ENCODE data around the gene TSFM.
"Not testable (repeated sequence)": the region's sequence is repeated elsewhere in the genome, so short reads cannot be mapped to it uniquely, and the experiment has no call there.

The TSFM gene

GRCh38 chr12:57815177-57816000, 32.8 kb downstream of the TSFM start:
- no peak for DNase-seq (ENCODE audit: low spot score)

- no peak for DNase-seq (ENCODE audit: low spot score)
Observed at GRCh38 chr12:57816001-57816854, 33.6 kb downstream of the TSFM start.

GRCh38 chr12:57816855-57817151, 34.2 kb downstream of the TSFM start:
- no peak for DNase-seq (ENCODE audit: low spot score)

- DNase-seq (ENCODE audit: low spot score): no peak
Observed at GRCh38 chr12:57817261-57817989, 34.8 kb downstream of the TSFM start.

GRCh38 chr12:57817990-57818331, 35.4 kb downstream of the TSFM start:
- not testable (repeated sequence) for DNase-seq (ENCODE audit: low spot score)

GRCh38 chr12:57820119-57820518, 37.5 kb downstream of the TSFM start:
- not testable (repeated sequence) for DNase-seq (ENCODE audit: low spot score)

GRCh38 chr12:57821015-57821414, 38.4 kb downstream of the TSFM start:
- not testable (repeated sequence) for DNase-seq (ENCODE audit: low spot score)

GRCh38 chr12:57821474-57822214, 39.1 kb downstream of the TSFM start:
- no peak for DNase-seq (ENCODE audit: low spot score)

GRCh38 chr12:57822392-57823130, 40.0 kb downstream of the TSFM start:
- no peak for DNase-seq (ENCODE audit: low spot score)

- DNase-seq (ENCODE audit: low spot score): no peak
Observed at GRCh38 chr12:57823131-57823907, 40.7 kb downstream of the TSFM start.

- no peak for DNase-seq (ENCODE audit: low spot score)
Observed at GRCh38 chr12:57823908-57824640, 41.5 kb downstream of the TSFM start.

GRCh38 chr12:57825451-57825850, 42.9 kb downstream of the TSFM start:
- no peak for DNase-seq (ENCODE audit: low spot score)

- DNase-seq (ENCODE audit: low spot score): no peak
Observed at GRCh38 chr12:57826400-57826799, 43.8 kb downstream of the TSFM start.

- no peak for DNase-seq (ENCODE audit: low spot score)
Observed at GRCh38 chr12:57826966-57827365, 44.4 kb downstream of the TSFM start.

- DNase-seq (ENCODE audit: low spot score): no peak
Observed at GRCh38 chr12:57829025-57829777, 46.6 kb downstream of the TSFM start.

- no peak for DNase-seq (ENCODE audit: low spot score)
Observed at GRCh38 chr12:57830393-57830792, 47.8 kb downstream of the TSFM start.

- no peak for DNase-seq (ENCODE audit: low spot score)
Observed at GRCh38 chr12:57832966-57833365, 50.4 kb downstream of the TSFM start.

GRCh38 chr12:57833672-57834071, 51.1 kb downstream of the TSFM start:
- no peak for DNase-seq (ENCODE audit: low spot score)

Measured in AG08396 (cell line).